ENCODE results near the gene MMP27.

MMP27 gene

DNA sequence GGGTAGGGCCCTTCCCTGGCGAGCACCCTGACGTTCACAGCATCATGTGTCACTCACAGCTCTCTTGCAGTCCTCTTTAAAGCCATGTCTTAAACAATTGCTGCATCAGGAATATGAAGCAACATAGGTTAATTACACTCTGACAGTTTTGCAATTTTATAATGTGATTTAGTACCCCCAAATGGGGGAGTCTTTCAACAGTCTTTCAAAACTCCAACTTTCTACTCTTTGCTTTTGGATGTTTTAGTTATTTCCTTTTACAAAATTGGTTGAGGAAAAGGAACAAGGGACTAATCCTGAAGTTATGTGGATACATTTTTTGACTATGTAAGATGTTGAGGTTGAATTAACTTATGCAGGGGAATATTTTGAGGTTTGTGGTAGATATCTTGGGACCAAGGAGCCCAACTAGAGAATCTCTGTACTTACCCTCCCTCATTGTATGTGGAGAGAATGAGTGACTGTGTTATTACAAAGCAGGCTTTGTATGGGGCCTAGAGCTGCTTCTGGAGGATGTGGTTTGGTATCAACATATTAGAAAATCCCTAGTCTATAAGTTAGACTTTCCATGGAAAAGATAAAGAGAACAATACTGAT lies 19.4 kb upstream of the MMP27 start, which contains the start of gene MMP8:
MMP8 (minus strand) TSS at position 51 of the 597 bp plus-strand sequence. CDS start 99 bp downstream, outside the sequence.
- Histone ChIP-seq H3K4me1 (ENCODE audit: insufficient read depth, low read length) (no peaks in the 10 kb centered on the region), H3K4me3 (ENCODE audit: low read length) (no peak within 1 kb of the TSS)

DNA sequence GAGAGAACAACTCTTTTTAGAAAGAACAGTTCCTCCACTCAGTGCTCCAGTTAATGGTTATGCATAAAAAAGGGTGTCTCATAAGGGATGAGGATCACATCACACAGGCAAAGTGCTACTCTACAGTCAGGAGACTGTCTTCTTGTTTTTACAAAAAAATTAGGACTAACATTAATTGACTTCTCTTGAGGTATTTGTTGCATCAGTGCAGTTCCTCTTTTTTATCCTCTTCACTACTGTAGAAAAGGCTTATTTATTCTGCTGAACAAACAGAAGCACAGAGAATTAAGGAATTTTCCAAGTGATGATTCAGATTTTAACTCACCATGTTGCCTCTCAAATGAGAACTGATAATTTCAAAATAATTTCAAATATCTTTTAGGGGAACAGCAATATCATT lies 17.3 kb upstream of the MMP27 start:
- no peak overlapping the region for H3K27ac ChIP-seq (ENCODE audit: low read length)
- H3K27me3 ChIP-seq (ENCODE audit: insufficient read depth, low read length) = no peaks in the 10 kb centered on the region

More for the DNA sequence above, 19.4 kb upstream of the MMP27 start, which contains the start of gene MMP8:
- H3K36me3 ChIP-seq (ENCODE audit: insufficient read depth, low read depth, low read length) = no peaks in the 10 kb centered on the region
- H3K9ac ChIP-seq (ENCODE audit: low read depth, low read length) = no peak within 1 kb of the TSS
- H3K9me3 ChIP-seq (ENCODE audit: insufficient read depth, low read depth, low read length) = no peaks in the 10 kb centered on the region
- H3K27me3 ChIP-seq (ENCODE audit: insufficient read depth, low read length) = no peaks in the 10 kb centered on the region
- no peak within 1 kb of the TSS for H3K27ac ChIP-seq (ENCODE audit: low read length)

DNA sequence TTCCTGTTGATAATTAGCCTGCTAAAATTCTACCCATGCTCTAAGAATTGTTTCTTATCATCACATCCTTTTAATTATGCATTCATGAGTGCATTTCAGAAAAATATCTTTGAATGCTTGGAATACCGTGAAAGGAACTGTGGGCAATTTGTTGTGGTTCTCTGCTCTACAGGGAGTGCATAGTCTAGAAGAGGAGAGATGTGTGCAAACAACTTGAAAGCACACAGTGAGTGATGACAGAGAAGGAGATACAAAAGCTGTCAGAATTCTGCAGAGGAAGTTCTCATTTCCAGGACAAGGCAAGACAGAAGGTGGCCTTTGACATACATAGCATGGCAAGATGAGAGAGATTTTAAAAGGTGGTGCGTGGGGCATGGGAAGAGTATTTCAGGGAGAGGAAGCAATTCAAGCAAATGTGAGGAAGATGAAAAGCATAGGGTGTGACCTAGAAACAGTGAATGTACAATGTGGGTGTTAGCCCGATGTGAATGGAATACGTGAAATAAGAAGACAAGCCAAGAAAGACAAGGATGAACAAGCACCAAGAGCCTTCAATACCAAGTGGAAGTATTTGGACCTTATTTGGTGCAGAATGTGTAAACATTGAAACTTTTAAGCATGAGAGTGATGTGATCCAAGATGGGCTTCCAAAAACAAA lies 14.2 kb upstream of the MMP27 start:
- H3K9me3 ChIP-seq (ENCODE audit: insufficient read depth, low read depth, low read length) = no peaks in the 10 kb centered on the region

More for the DNA sequence above, 17.3 kb upstream of the MMP27 start:
- no peaks in the 10 kb centered on the region for H3K9me3 ChIP-seq (ENCODE audit: insufficient read depth, low read depth, low read length)
- no peaks in the 10 kb centered on the region for H3K36me3 ChIP-seq (ENCODE audit: insufficient read depth, low read depth, low read length)
- H3K4me3 ChIP-seq (ENCODE audit: low read length) = no peak overlapping the region
- no peaks in the 10 kb centered on the region for H3K4me1 ChIP-seq (ENCODE audit: insufficient read depth, low read length)
- H3K9ac ChIP-seq (ENCODE audit: low read depth, low read length) = no peak overlapping the region

DNA sequence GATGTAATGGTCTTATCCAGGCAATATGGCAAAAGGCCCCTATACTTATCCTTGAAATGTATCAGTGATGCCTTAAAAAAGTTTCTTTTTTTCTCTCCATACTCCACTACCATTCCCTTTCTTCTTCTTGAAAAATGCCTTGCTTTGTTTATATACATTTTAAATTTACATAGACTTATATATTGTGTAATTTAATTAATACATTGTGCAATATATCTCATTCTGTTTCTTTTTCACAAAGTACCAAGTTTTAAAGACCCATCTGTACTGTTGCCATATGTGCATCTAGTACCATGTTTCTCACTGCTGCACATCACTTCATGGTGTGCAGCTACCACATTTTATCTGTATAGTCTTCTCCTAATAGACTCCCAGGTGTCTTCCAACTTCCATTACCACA lies 11.7 kb upstream of the MMP27 start:
- H3K36me3 ChIP-seq (ENCODE audit: insufficient read depth, low read depth, low read length) = no peaks in the 10 kb centered on the region
- no peaks in the 10 kb centered on the region for H3K27me3 ChIP-seq (ENCODE audit: insufficient read depth, low read length)
- H3K4me1 ChIP-seq (ENCODE audit: insufficient read depth, low read length) = no peaks in the 10 kb centered on the region
- H3K27ac ChIP-seq (ENCODE audit: low read length) = no peak overlapping the region
- H3K9me3 ChIP-seq (ENCODE audit: insufficient read depth, low read depth, low read length) = no peaks in the 10 kb centered on the region
- H3K4me3 ChIP-seq (ENCODE audit: low read length) = no peak overlapping the region
- H3K9ac ChIP-seq (ENCODE audit: low read depth, low read length) = no peak overlapping the region

More for the DNA sequence above, 14.2 kb upstream of the MMP27 start:
- H3K36me3 ChIP-seq (ENCODE audit: insufficient read depth, low read depth, low read length) = no peaks in the 10 kb centered on the region
- H3K4me3 ChIP-seq (ENCODE audit: low read length) = no peak overlapping the region
- no peak overlapping the region for H3K27ac ChIP-seq (ENCODE audit: low read length)
- H3K27me3 ChIP-seq (ENCODE audit: insufficient read depth, low read length) = no peaks in the 10 kb centered on the region
- H3K9ac ChIP-seq (ENCODE audit: low read depth, low read length) = no peak overlapping the region
- H3K4me1 ChIP-seq (ENCODE audit: insufficient read depth, low read length) = no peaks in the 10 kb centered on the region

DNA sequence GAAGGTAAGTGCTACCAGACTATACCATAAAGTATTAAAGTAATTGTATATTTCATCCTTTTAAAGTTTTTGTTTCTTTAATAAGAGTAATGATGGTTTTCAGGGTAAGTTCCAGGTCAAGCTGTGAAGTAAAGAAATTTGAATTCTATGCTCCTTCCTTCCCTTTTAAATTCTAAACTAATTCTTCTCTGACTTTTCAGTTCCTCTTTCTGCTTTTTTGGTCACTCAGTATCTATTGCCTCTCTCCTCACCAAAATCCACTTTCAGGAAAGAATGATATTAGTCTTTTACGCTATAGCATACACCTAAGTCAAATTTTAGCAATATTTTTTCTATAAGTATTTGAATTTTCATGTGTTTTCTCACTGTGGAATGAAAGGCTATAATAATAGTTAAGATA lies 11.0 kb upstream of the MMP27 start:
- no peak overlapping the region for H3K4me3 ChIP-seq (ENCODE audit: low read length)
- no peaks in the 10 kb centered on the region for H3K27me3 ChIP-seq (ENCODE audit: insufficient read depth, low read length)
- no peak overlapping the region for H3K27ac ChIP-seq (ENCODE audit: low read length)
- H3K9ac ChIP-seq (ENCODE audit: low read depth, low read length) = no peak overlapping the region
- H3K9me3 ChIP-seq (ENCODE audit: insufficient read depth, low read depth, low read length) = no peaks in the 10 kb centered on the region
- H3K4me1 ChIP-seq (ENCODE audit: insufficient read depth, low read length) = no peaks in the 10 kb centered on the region
- H3K36me3 ChIP-seq (ENCODE audit: insufficient read depth, low read depth, low read length) = no peaks in the 10 kb centered on the region

DNA sequence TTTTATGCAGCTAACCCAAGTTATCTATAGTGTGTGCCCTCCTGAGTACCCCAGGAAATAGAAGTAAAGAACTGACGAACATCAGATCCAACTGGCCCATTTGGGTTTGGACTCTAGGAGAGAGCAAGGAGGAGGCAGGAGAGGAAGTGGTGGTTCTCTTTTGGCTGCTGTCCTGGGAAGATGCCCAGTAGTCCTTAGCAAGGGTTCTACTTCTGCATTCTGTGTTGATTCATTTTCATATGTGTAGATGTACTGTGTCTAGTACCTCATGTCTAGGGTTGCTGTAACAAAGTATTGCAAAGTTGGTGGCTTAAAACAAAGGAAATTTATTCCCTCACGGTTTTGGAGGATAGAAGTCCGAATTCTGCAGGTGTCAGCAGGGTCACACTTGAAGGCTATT lies 6.6 kb upstream of the MMP27 start:
- Histone ChIP-seq H3K9me3 (ENCODE audit: insufficient read depth, low read depth, low read length) (no peaks in the 10 kb centered on the region), H3K27ac (ENCODE audit: low read length) (no peak overlapping the region), H3K9ac (ENCODE audit: low read depth, low read length) (no peak overlapping the region), H3K27me3 (ENCODE audit: insufficient read depth, low read length) (no peaks in the 10 kb centered on the region), H3K36me3 (ENCODE audit: insufficient read depth, low read depth, low read length) (no peaks in the 10 kb centered on the region), H3K4me3 (ENCODE audit: low read length) (no peak overlapping the region), H3K4me1 (ENCODE audit: insufficient read depth, low read length) (no peaks in the 10 kb centered on the region)

DNA sequence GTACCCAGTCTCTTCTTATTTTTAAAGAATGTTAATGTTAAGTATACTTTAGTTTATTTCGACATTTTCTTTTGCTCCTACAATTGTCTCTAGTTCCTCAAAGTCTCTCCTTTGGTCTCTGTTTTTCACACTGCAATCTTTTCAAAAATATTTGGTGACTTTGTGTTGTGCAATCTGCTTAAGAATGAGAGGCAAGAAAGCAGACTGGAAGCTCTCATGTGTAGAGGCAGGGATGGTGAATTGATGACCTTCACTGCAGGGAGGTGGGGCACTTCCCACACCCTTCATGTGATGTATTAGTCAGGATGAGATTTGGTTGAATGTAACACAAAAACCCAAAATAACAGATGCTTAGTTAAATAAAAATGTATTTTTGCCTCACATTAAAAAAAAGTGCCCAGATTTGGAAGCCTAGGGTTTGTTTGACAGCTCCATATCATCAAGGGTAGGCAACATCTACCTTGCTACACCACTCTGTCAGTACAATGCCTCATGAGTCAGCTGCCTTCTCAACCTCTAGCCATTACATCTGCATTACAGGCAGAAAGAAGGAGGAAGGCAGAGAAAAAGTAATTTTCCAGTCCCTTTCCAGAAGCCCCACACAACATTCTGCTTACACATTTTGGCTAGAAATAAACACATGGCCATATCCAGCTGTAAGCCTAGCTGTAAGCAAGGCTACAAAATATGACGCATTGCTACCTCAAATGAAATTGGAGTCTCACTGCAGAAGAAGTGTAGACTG lies 3.8 kb upstream of the MMP27 start:
- H3K27ac ChIP-seq (ENCODE audit: low read length) = no peak overlapping the region

DNA sequence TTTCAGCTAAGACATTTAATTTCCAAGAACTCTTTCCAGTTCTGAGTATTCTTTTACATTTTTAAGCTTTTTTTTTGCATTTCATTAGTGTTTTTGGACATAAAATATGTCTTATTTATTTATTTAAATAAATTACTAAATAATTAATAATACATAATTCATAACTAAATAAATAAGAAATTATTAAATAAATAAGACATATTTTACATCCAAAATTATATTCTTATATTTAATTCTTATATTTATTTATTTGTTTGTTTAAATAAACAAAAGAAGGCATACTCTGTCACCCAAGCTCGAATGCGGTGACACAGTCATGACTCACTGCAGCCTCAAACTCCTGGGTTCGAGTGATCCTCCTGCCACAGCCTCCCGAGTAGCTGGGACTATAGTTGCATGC lies 3.1 kb upstream of the MMP27 start:
- no peak overlapping the region for H3K9ac ChIP-seq (ENCODE audit: low read depth, low read length)
- no peak overlapping the region for H3K27ac ChIP-seq (ENCODE audit: low read length)
- no peaks in the 10 kb centered on the region for H3K27me3 ChIP-seq (ENCODE audit: insufficient read depth, low read length)
- H3K36me3 ChIP-seq (ENCODE audit: insufficient read depth, low read depth, low read length) = no peaks in the 10 kb centered on the region
- no peaks in the 10 kb centered on the region for H3K9me3 ChIP-seq (ENCODE audit: insufficient read depth, low read depth, low read length)
- H3K4me3 ChIP-seq (ENCODE audit: low read length) = no peak overlapping the region
- H3K4me1 ChIP-seq (ENCODE audit: insufficient read depth, low read length) = no peaks in the 10 kb centered on the region

More for the DNA sequence above, 3.8 kb upstream of the MMP27 start:
- H3K36me3 ChIP-seq (ENCODE audit: insufficient read depth, low read depth, low read length) = no peaks in the 10 kb centered on the region
- H3K27me3 ChIP-seq (ENCODE audit: insufficient read depth, low read length) = no peaks in the 10 kb centered on the region
- no peak overlapping the region for H3K9ac ChIP-seq (ENCODE audit: low read depth, low read length)
- no peak overlapping the region for H3K4me3 ChIP-seq (ENCODE audit: low read length)
- no peaks in the 10 kb centered on the region for H3K9me3 ChIP-seq (ENCODE audit: insufficient read depth, low read depth, low read length)
- H3K4me1 ChIP-seq (ENCODE audit: insufficient read depth, low read length) = no peaks in the 10 kb centered on the region

DNA sequence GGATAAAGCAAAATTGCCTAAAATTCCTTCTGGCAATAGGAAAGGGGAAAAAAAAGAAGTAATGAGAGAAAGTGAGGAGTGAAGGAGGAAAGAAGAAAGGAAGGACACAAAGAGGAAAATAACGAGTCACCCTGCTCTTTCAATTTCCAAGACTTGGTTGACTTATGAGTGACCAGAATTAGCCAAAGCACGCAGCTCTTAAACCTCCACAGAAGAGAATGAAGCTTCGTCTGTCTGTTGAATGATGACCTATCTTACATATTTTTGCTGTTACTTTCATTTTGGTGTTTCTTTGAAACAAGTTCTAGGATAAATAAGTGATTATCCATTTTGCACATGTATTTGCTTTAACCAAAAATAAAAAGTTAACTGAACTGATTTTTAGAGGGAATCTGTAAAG lies 728 bp downstream of the MMP27 start:
- Histone ChIP-seq H3K9ac (ENCODE audit: low read depth, low read length) (no peak overlapping the region), H3K4me1 (ENCODE audit: insufficient read depth, low read length) (no peaks in the 10 kb centered on the region), H3K27ac (ENCODE audit: low read length) (no peak overlapping the region), H3K36me3 (ENCODE audit: insufficient read depth, low read depth, low read length) (no peaks in the 10 kb centered on the region), H3K9me3 (ENCODE audit: insufficient read depth, low read depth, low read length) (no peaks in the 10 kb centered on the region), H3K4me3 (ENCODE audit: low read length) (no peak overlapping the region), H3K27me3 (ENCODE audit: insufficient read depth, low read length) (no peaks in the 10 kb centered on the region)

DNA sequence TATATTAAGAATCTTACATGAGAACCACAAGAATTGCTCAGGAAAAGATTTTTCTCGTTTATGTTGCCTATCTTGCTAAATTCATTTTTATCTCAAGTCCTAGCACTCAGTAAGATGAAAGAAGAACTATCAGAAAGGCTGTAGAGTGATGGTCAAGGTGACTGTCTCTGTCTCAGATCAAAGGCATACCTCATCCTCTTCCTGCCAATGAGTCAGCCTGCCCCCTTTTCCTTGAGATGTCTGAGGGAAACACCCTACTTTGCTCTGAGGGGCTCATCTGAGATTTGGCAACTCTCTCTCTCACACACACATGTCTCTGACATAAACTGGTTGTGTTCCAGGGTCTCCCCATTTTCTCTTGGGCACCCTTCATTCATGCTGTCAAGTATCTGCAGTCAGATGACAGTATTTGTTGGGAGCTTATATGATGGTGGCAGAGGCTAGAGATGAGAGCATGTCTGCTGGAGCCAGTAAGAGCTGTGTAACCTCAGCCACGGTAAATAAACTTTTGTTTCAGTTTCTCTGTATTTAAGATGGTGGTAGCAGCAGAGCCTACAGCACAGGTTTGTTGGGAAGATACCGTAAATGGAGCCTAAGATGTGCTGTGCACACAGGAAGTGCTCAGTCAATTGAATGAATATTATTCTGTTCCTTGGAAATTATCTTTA lies 1.6 kb downstream of the MMP27 start:
- H3K27me3 ChIP-seq (ENCODE audit: insufficient read depth, low read length) = no peaks in the 10 kb centered on the region
- no peak overlapping the region for H3K9ac ChIP-seq (ENCODE audit: low read depth, low read length)
- no peaks in the 10 kb centered on the region for H3K36me3 ChIP-seq (ENCODE audit: insufficient read depth, low read depth, low read length)
- no peaks in the 10 kb centered on the region for H3K4me1 ChIP-seq (ENCODE audit: insufficient read depth, low read length)
- H3K4me3 ChIP-seq (ENCODE audit: low read length) = no peak overlapping the region
- no peaks in the 10 kb centered on the region for H3K9me3 ChIP-seq (ENCODE audit: insufficient read depth, low read depth, low read length)
- H3K27ac ChIP-seq (ENCODE audit: low read length) = no peak overlapping the region

DNA sequence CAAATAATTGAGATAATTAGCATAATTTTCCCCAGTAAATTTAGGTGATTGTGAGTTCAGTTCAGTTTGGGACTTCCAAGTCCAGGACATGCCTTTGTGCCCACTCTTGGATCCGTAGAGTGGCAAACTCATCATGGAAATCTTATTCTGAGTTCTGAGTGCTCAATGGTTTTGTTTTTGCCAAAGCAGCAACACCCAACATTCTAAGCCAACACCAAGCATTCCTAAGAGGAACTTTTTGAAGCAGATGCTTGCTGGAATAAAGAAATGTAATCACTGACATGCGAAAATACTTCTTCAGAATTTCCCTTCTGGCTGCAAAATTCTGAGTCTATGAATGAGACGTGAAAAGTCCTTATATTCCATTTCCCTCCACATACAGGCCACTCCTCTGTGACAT lies 10.4 kb downstream of the MMP27 start:
- Histone ChIP-seq H3K9ac (ENCODE audit: low read depth, low read length) (no peak overlapping the region), H3K27me3 (ENCODE audit: insufficient read depth, low read length) (no peaks in the 10 kb centered on the region), H3K9me3 (ENCODE audit: insufficient read depth, low read depth, low read length) (no peaks in the 10 kb centered on the region), H3K36me3 (ENCODE audit: insufficient read depth, low read depth, low read length) (no peaks in the 10 kb centered on the region), H3K4me1 (ENCODE audit: insufficient read depth, low read length) (peaks cover 4% of the 10 kb centered on the region; the same call in 1 of the 2 replicates), H3K27ac (ENCODE audit: low read length) (no peak overlapping the region), H3K4me3 (ENCODE audit: low read length) (no peak overlapping the region)

Measured in iPS-20b (cell line).